Stimulated activated CD4-positive, alpha-beta T cell treated with anti-CD3 and anti-CD28 coated beads, Interleukin-15, amount 100 ng/mL, for 48 hours (primary cell): Measurements from ENCODE around the gene CACNA1C.

Source experiments
- DNase-seq, 2 donors: peaks; one replicate each; pipeline ENCODE4 v3.0.0-alpha.2; 2020; ENCODE audit warnings: low read depth in 2 of 2

CACNA1C gene

DNA sequence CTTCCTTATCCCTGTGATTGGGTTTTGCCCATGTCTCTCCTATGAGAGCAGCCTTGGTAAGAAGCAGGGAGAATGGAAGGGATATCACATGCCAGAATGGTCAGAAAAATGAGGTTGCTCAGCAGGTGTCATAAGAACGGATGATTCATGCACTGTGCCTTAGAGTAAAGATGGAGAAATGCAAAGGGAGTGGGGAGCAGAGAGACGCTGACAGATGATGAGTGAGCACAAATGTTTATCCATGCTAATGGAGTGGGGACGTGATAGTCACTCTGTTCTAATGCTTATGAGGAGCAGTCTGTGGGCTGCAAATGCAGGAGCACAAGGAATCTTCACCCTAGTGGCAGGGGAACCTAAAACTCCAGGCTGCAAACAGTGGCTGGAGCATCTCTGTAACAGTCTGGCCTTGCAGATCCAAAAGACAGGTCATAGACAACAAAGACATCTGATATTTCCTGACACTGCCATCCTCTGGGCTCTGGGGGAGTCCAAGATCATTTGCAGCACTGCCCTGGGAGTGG is 243.2 kb downstream of the CACNA1C start:
- DNase-seq: no peak

DNA sequence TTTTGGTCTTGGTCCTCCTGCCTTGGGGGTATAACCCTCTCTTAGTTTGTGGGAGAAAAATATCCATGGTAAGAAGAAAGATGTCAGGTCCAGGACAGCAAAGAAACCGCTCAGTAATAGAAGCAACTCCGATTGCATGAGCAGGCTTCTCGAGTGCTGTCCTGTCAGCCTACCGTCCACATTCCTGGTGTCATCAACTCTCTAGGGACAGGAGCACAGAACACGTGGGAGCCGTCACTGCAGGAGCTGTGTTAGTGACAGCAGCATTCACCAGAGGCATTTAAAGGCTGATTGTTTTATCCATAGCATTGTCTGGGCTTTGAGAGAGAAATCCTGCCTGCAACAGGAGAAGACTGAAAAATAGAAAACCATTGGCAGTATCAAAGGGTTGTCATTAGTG is 244.2 kb downstream of the CACNA1C start:
- DNase-seq: no peak

DNA sequence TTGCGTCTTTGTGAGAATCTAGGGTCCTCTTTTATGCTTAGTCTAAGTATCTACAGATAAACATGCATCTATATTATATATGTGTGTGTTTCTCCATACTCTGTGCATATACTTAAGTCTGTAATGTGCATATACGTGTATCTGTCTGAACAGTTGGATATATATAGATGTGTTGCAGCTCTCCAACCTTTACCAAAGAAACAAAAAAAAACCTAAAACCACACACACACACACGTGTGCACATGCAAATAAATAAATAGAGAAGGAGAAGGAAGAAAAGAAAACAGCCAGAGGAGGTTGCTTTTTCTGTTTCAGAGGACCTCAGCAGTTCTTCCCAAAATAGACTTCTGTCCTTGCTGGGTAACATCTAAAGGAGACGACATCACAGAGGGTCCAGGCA is 244.9 kb downstream of the CACNA1C start:
- DNase-seq: no peak

- no peak for DNase-seq
Measured at GRCh38 chr12:2298556-2299200, 245.9 kb downstream of the CACNA1C start.

DNA sequence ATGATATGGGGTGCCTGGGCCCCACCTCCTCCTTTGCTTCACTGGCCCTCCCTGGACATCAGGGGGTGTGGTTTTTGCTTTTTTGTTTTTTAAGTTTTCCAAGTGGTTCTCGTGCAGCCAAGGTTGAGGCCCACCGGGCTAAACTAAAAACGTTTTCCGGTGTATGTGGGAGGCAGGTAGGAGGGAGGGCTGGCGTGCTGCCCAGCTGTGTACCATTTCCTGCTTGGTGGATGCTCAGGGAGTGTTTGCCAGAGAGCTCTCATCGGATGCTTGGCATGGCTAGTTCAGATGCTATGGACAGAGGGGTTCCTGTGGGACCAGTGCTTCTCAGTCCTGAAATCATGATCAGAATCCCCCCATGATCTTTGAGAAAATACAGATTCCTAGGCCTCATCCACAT is 246.4 kb downstream of the CACNA1C start:
- DNase-seq: no peak

DNA sequence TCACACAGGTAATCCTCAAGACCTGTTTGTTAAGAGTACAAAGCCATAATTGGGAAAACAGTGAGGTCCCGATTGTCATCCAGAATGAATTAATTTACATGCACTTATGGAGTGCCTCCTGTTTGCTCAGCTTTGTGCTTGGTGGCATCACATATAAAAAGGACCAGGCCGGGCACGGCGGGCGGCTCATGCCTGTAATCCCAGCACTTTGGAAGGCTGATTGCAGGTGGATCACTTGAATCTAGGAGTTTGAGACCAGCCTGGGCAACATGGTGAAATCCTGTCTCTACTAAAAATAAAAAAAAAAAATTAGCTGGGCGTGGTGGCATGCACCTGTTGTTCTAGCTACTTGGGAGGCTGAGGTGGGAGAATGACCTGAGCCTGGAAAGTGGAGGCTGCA is 247.4 kb downstream of the CACNA1C start:
- no peak for DNase-seq

GRCh38 chr12:2300886-2301285 is 248.1 kb downstream of the CACNA1C start:
- DNase-seq: no peak

- DNase-seq: no peak
Measured at GRCh38 chr12:2301531-2302461, 249.0 kb downstream of the CACNA1C start.

DNA sequence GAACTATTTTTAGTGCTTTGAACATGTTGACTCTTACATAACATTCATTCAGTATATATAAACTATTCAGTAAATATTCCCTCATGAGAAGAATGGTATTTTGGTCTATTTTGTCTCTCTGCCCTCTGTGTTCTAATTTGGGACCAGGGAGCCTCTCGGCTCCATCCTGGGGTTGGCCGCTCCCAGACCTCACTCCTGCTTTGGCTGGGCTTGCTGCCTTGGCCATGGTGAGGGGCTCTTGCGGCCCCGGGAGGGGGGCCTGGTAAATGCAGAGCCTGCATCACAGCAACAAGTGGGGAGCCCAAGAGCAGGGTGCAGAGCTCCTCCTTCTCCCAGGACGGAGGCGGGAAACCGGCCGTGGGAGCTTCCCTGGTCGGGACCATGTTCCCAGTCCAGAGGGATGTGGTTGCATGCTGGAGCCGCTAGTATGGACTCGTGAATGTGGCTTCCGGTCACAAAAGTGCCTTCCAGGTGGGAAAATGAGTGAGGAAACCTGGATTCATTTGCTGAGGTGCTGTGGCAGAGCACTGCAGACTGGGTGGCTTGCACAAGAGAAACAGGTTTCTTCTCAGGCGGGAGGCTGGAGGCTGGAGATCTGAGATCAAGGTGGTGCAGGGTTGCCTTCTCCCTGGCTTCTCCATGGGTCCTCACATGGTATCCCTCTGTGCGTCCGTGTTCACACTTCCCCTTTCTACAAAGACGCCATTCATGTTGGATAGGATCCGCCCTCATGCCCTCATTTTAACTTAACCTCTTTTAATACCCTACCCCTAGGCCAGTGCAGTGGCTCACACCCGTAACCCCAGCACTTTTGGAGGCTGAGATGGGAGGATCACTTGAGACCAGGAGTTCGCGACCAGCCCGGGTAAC is 250.2 kb downstream of the CACNA1C start:
- no peak for DNase-seq

- DNase-seq: no peak
Measured at GRCh38 chr12:2304223-2304622, 251.4 kb downstream of the CACNA1C start.

- no peak for DNase-seq
Measured at GRCh38 chr12:2306012-2306411, 253.2 kb downstream of the CACNA1C start.

- no peak for DNase-seq
Measured at GRCh38 chr12:2306735-2307134, 253.9 kb downstream of the CACNA1C start.

DNA sequence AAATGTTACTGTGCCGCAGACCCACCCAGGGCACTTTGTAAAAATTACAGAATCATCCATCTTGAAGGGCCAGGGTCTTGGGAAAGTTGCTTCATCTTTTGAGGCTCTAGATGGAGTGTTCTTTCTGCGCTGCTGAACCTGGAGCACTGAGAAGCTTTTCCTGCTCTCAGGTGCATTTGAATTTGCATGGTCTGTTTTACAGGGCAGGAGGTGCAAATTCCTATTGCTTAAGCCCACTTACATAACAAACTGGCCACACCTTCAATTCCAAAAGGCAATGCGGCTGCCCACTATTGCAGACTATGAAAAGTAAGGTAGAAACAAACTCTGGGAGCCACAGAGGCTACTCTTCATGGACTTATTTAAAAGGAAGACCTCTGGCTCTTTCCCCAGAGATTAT is 254.8 kb downstream of the CACNA1C start:
- no peak for DNase-seq

DNA sequence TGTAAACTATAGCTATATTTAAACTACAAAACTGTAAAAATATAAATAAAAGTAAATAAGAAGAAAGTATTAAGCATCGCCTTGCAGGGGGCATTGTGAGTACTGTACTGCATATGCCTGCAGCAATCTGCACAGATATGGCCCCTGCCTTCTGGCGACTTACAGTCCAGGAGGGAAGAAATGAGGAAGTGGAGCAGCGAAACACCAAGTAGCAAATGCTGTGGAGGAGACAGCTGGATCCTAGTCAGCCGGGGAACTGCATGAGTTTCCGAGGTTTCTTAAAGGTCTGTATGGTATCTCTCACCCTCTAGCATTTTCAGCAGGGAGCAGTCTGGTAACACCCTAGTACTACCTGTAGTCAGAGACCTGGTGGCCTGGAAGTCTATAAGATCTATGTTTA is 256.9 kb downstream of the CACNA1C start:
- DNase-seq: no peak

DNA sequence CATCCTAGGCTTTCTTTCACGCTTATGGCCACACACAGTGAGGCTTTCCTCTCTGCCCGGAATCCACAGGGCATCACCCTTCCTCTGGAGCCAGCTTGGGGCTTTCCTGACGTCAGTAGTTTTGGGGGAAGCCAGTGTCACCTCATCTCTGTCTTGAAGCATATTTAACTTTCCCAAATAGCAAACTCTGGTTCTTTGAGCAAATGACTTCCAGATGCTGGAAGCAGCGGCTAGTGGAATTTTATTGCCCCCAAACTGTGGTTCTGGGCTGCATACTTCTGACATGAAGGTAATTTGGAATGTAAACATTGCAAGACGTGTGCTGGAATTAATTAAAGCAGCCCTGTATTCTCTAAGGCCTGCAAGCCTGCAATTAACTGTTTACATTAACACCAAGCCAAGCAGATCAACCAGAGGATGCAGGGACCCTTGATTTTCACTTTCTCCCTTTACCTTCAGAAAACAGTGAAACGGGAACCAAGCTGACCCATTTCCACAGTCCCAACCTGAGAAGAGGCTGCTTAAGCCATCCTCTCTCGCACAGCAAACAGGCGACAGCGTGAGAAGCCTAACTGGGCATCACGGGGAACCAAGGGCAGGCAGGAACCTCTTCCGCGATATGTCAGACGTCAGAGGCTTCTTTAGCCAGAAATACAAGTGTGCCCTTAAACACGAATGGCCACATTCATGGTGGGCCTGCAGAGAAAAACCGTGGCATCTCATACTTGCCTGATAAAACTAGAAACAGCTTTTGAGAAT is 258.4 kb downstream of the CACNA1C start:
- DNase-seq: no peak

DNA sequence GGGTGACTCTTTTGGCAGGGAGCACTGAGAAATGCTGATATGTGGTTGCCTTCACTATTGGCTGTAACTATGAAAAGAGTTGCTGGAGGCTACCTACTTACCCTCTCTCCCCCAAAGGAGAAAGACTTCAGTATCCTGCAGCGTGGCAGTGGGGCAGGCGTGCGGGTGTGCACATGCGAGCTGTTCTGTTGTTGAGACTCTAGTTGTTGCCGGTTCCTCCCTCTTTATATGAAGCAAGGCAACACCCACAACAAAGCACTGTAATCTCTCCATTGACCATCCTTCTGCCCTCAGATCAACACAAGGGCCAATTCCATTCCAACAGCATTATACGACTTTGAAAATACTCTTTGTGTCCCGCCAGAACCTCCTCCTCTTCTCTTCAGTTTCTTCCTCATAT is 259.4 kb downstream of the CACNA1C start:
- DNase-seq: no peak

DNA sequence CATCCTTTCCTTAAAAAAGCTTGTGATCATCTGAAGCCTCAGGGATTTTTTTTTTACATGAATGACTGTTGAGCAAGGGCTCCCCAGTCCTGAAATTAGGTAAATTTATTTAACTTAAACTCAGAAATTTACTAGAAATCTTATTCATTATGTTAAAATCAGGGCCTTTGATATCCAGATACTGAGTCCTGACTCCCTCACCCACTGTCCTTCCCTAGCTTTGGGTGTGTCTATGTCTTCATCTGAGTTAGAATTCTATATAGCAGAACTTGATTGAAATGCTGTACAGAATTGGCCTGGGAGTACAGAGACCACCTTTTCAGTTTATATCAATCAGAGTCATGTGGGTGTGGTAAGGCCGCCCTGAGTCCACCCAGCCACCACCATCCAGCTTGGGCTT is 260.0 kb downstream of the CACNA1C start:
- no peak for DNase-seq

GRCh38 chr12:2314492-2314891 is 261.7 kb downstream of the CACNA1C start:
- no peak for DNase-seq

- DNase-seq: no peak
Measured at GRCh38 chr12:2317772-2318171, 265.0 kb downstream of the CACNA1C start.

GRCh38 chr12:2318286-2318685 is 265.5 kb downstream of the CACNA1C start:
- no peak for DNase-seq

GRCh38 chr12:2319136-2319535 is 266.3 kb downstream of the CACNA1C start:
- DNase-seq: no peak
